K562 (cell line): Measurements from ENCODE around the gene DEFB124. TPM values are rescaled to one million over a fixed set of nuclear protein-coding genes. Genes with fewer than 3 reads are reported as not detected.

Source experiments
- ETS1 ChIP-seq: conservative IDR thresholded peaks from 2 replicates; pipeline ENCODE4 v1.6.1; 2011; ENCODE audit warnings: low read depth, mild to moderate bottlenecking, low read length; ENCODE audit not compliant: control insufficient read depth
- FOXP1 ChIP-seq: sonication (generic); formaldehyde crosslinking; IDR thresholded peaks from 2 replicates; pipeline ENCODE4 v1.8.0; 2022; ENCODE audit warnings: mild to moderate bottlenecking, missing genetic modification reagents
- HDAC8 ChIP-seq: fragments of 450-650 bp; IDR thresholded peaks from 2 replicates; pipeline ENCODE4 v1.6.1; 2016; ENCODE audit warnings: mild to moderate bottlenecking, missing genetic modification characterization, moderate library complexity, missing compliant biosample characterization
- MCM7 ChIP-seq, 2 experiments: fragments of 450-650 bp; IDR thresholded peaks; 2 replicates each; pipeline ENCODE4 v1.6.1; 2016 to 2018
- NFATC3 ChIP-seq: fragments of 450-650 bp; IDR thresholded peaks from 2 replicates; pipeline ENCODE4 v1.6.1; 2017; ENCODE audit warnings: mild to moderate bottlenecking
- REST ChIP-seq, 2 experiments: fragments of 450-650 bp; formaldehyde crosslinking in 1 of 2; IDR thresholded peaks; 2 replicates each; pipeline versions ENCODE4 v1.4.0 to v1.6.1; 2014 to 2020; ENCODE audit warnings: mild to moderate bottlenecking in 2 of 2, borderline replicate concordance in 1 of 2, low read depth in 1 of 2
- ZNF592 ChIP-seq: fragments of 450-650 bp; IDR thresholded peaks from 2 replicates; pipeline ENCODE4 v1.6.1; 2017; ENCODE audit warnings: antibody characterized with exemption, mild to moderate bottlenecking
- polyA plus RNA-seq, 8 experiments: library from polyadenylated mRNA; depleted of rRNA in 4 of 8; stranded (reverse) in 5 of 8; unstranded in 3 of 8; fragments of >200 nt; fragmentation: Nextera tagmentation in 2 of 8; fragmentation: Illumina TruSeq in 1 of 8; extraction: Ambion mirVana in 2 of 8; extraction: Trizol in 1 of 8; gene quantifications; 2 replicates each; pipeline versions ENCODE4 v1.2.1 to v1.2.3, GENCODE V29; 2011 to 2014; ENCODE audit warnings: inconsistent platforms in 1 of 8, missing spikeins in 1 of 8
- total RNA-seq, 7 experiments: library from RNA; depleted of rRNA in 6 of 7; stranded (reverse); fragments of >200 nt in 6 of 7; fragmentation: Illumina TruSeq in 2 of 7; extraction: Trizol in 2 of 7; gene quantifications; 2 replicates each; pipeline versions ENCODE4 v1.2.1 to v1.2.3, GENCODE V29; 2011 to 2021; ENCODE audit warnings: low replicate concordance in 1 of 7
- TF ChIP-seq, protein P1 (sequence below): fragments of 450-650 bp; conservative IDR thresholded peaks from 2 replicates; pipeline ENCODE4 v1.6.1; 2016; ENCODE audit warnings: missing genetic modification characterization, low read depth, mild to moderate bottlenecking, missing compliant biosample characterization, moderate library complexity

Gene DEFB124
- total and polyA plus RNA-seq, 9 of the 15 experiments (the other 6 are each of a cell fraction or from before 2014, with no cell fraction given) = not detected

- peak; percentile 58; the same call in 1 of the 2 replicates for TF ChIP-seq ZNF592
- TF ChIP-seq MCM7 (IDR thresholded peaks at IDR 0.05) = no peak
- TF ChIP-seq REST (IDR thresholded peaks at IDR 0.05; ENCODE audit: borderline replicate concordance) = no peak
- TF ChIP-seq REST (CRISPR knock-in tag; IDR thresholded peaks at IDR 0.05; ENCODE audit: low read depth) = 0 out of 2 replicates have a peak, but pooled peaks have one; percentile 63
- peak; percentile 82; the same call in 1 of the 2 replicates for TF ChIP-seq ETS1
- no peak for TF ChIP-seq NFATC3
- peak; percentile 87 for TF ChIP-seq FOXP1
- TF ChIP-seq, protein P1, sequence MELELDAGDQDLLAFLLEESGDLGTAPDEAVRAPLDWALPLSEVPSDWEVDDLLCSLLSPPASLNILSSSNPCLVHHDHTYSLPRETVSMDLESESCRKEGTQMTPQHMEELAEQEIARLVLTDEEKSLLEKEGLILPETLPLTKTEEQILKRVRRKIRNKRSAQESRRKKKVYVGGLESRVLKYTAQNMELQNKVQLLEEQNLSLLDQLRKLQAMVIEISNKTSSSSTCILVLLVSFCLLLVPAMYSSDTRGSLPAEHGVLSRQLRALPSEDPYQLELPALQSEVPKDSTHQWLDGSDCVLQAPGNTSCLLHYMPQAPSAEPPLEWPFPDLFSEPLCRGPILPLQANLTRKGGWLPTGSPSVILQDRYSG (tag) = peak; percentile 93
- 0 out of 2 replicates have a peak, but pooled peaks have one; percentile 72 for TF ChIP-seq HDAC8 (tag)
Measured at GRCh38 chr20:31514154-31515071, 39.5 kb upstream of the DEFB124 start, which contains the start of gene HM13 (continued).
